HCT116 (cell line): ENCODE results near the gene OCA2.

ENCODE experiments used
- CTCF ChIP-seq, 3 experiments: fragments of 200-600 bp in 1 of 3; sonication (generic) in 1 of 3; IDR thresholded peaks in 2 of 3; conservative IDR thresholded peaks in 1 of 3; 2 replicates each; pipeline ENCODE4 v1.5.1; 2012 to 2017; ENCODE audit warnings: low read depth in 2 of 3, low read length in 2 of 3, antibody characterized with exemption in 1 of 3, borderline replicate concordance in 1 of 3, control low read depth in 1 of 3, mild to moderate bottlenecking in 1 of 3, mixed read lengths in 1 of 3, mixed run types in 1 of 3, moderate library complexity in 1 of 3; ENCODE audit not compliant: insufficient read depth in 1 of 3
- EZH2 ChIP-seq: fragments of 200-600 bp; sonication (generic); IDR thresholded peaks from 2 replicates; pipeline ENCODE4 v1.6.1; 2017; ENCODE audit warnings: antibody characterized with exemption, mixed run types
- MAX ChIP-seq: IDR thresholded peaks from 2 replicates; pipeline ENCODE4 v1.6.1; 2012
- POLR2AphosphoS5 ChIP-seq: IDR thresholded peaks from 2 replicates; pipeline ENCODE4 v1.6.1; 2011; ENCODE audit warnings: mild to moderate bottlenecking, low read depth, low read length, moderate library complexity
- RAD21 ChIP-seq: IDR thresholded peaks from 2 replicates; pipeline ENCODE4 v1.6.1; 2012; ENCODE audit warnings: low read depth, mild to moderate bottlenecking
- SIN3A ChIP-seq: IDR thresholded peaks from 2 replicates; pipeline ENCODE4 v1.6.1; 2012; ENCODE audit warnings: low read depth
- ZBTB33 ChIP-seq: IDR thresholded peaks from 2 replicates; pipeline ENCODE4 v1.6.1; 2011; ENCODE audit warnings: mild to moderate bottlenecking, low read length, moderate library complexity; ENCODE audit not compliant: insufficient replicate concordance; ENCODE audit errors: extremely low read depth

DNA sequence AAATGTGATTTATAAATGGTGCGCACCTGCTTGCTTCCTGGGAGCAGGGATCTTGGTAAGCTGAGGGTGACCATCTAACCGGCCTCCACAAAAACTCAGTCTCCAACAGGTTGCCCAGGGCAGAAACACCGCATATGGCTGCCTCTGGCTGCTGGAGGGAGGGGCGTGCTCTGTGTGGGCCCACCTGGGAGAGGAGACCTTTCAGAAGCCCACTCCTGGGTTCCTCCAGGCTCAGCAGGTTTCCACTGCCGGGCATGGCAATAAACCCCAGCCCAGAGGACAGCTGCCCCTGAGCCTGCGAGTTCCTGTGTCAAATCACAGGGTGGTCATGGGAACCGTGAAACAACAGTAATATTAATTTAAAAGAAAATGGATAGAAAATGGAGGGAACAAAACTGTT is 85.6 kb downstream of the OCA2 start:
- TF ChIP-seq CTCF (IDR thresholded peaks at IDR 0.05 in 2 of 3, conservative IDR thresholded peaks at IDR 0.05 in 1 of 3; ENCODE audit: borderline replicate concordance in 1 of 3, insufficient read depth in 1 of 3, low read depth in 2 of 3, low read length in 2 of 3) (no peak), MAX (no peak), POLR2AphosphoS5 (no peak), EZH2 (no peak), RAD21 (no peak), ZBTB33 (no peak), SIN3A (no peak)
